Forelimb muscle (tissue), 1 donor: ENCODE measurements around the gene B3GALT2. TPM values are rescaled to one million over a fixed set of nuclear protein-coding genes. Genes with fewer than 3 reads are reported as not detected.
"Not testable (repeated sequence)": the region's sequence is repeated elsewhere in the genome, so short reads cannot be mapped to it uniquely, and the experiment has no call there.

ENCODE experiments used
- DNase-seq: peaks from one replicate; pipeline ENCODE4 v3.0.0-alpha.2; 2013; ENCODE audit warnings: low read depth
- polyA plus RNA-seq: library from polyadenylated mRNA; unstranded; fragments of 120-200 nt; gene quantifications from one replicate; pipeline ENCODE4 v1.2.1, GENCODE V29; 2013; ENCODE audit not compliant: insufficient read length

Gene B3GALT2
- 7.9 TPM for polyA plus RNA-seq

GRCh38 chr1:193185901-193186731 lies at the start of gene B3GALT2:
Gene B3GALT2 (minus strand): TSS chr1:193186613. CDS start chr1:193181562, 5,051 bp downstream.
- DNase-seq, result peak; percentile 74

GRCh38 chr1:193234530-193234929 lies 48.1 kb upstream of the B3GALT2 start:
- DNase-seq, result no peak

- not testable (repeated sequence) for DNase-seq
Measured at GRCh38 chr1:193231146-193231545, 44.7 kb upstream of the B3GALT2 start.

GRCh38 chr1:193229136-193229535 lies 42.7 kb upstream of the B3GALT2 start:
- DNase-seq, result no peak

GRCh38 chr1:193222056-193222615 lies 35.7 kb upstream of the B3GALT2 start:
- DNase-seq, result no peak

GRCh38 chr1:193221651-193222050 lies 35.2 kb upstream of the B3GALT2 start:
- DNase-seq, result no peak

GRCh38 chr1:193219391-193219790 lies 33.0 kb upstream of the B3GALT2 start:
- no peak for DNase-seq

- DNase-seq, result no peak
Measured at GRCh38 chr1:193216920-193217319, 30.5 kb upstream of the B3GALT2 start.

GRCh38 chr1:193213998-193214397 lies 27.6 kb upstream of the B3GALT2 start:
- DNase-seq, result no peak

GRCh38 chr1:193212637-193213036 lies 26.2 kb upstream of the B3GALT2 start:
- no peak for DNase-seq

GRCh38 chr1:193211539-193211938 lies 25.1 kb upstream of the B3GALT2 start:
- DNase-seq, result no peak

GRCh38 chr1:193210996-193211395 lies 24.6 kb upstream of the B3GALT2 start:
- DNase-seq, result no peak

- DNase-seq, result no peak
Measured at GRCh38 chr1:193201021-193201420, 14.6 kb upstream of the B3GALT2 start.

- DNase-seq, result no peak
Measured at GRCh38 chr1:193199940-193200339, 13.5 kb upstream of the B3GALT2 start.

- no peak for DNase-seq
Measured at GRCh38 chr1:193192586-193192985, 6.2 kb upstream of the B3GALT2 start.

- DNase-seq, result no peak
Measured at GRCh38 chr1:193190096-193190744, 3.8 kb upstream of the B3GALT2 start.

GRCh38 chr1:193189442-193190095 lies 3.2 kb upstream of the B3GALT2 start:
- DNase-seq, result no peak

- not testable (repeated sequence) for DNase-seq
Measured at GRCh38 chr1:193188915-193189314, 2.5 kb upstream of the B3GALT2 start.

- no peak for DNase-seq
Measured at GRCh38 chr1:193187114-193187513, 701 bp upstream of the B3GALT2 start.

- no peak for DNase-seq
Measured at GRCh38 chr1:193185211-193185610, 1.2 kb downstream of the B3GALT2 start.

- no peak for DNase-seq
Measured at GRCh38 chr1:193184776-193185175, 1.6 kb downstream of the B3GALT2 start.

GRCh38 chr1:193183019-193183627 lies 3.3 kb downstream of the B3GALT2 start:
- DNase-seq, result peak; percentile 24
